Loucy (cell line): ENCODE measurements around the gene FEZ2.

ENCODE experiments used
- H2AFZ ChIP-seq: fragments of 200-600 bp; sonication (generic); 2 replicates; pipeline ENCODE4 v1.6.0; 2016; ENCODE audit warnings: antibody characterized with exemption, mild to moderate bottlenecking, low read length, moderate library complexity
- H3F3A ChIP-seq: fragments of 200-600 bp; 2 replicates; pipeline ENCODE4 v1.6.0; 2016; ENCODE audit warnings: antibody characterized with exemption, low read depth, mild to moderate bottlenecking
- H3K27me3 ChIP-seq: fragments of 200-600 bp; sonication (generic); 2 replicates; pipeline ENCODE4 v1.6.1; 2014; ENCODE audit warnings: low read length, mild to moderate bottlenecking; ENCODE audit not compliant: insufficient read depth, poor library complexity, severe bottlenecking
- H3K36me3 ChIP-seq: fragments of 200-600 bp; sonication (generic); 2 replicates; pipeline ENCODE4 v1.6.1; 2016; ENCODE audit warnings: low read length; ENCODE audit not compliant: insufficient read depth
- H3K4me1 ChIP-seq: fragments of 200-600 bp; sonication (generic); 2 replicates; pipeline ENCODE4 v1.5.1; 2014; ENCODE audit warnings: low read length, mild to moderate bottlenecking; ENCODE audit not compliant: insufficient read depth, poor library complexity, severe bottlenecking
- H3K4me2 ChIP-seq: fragments of 200-600 bp; sonication (generic); 2 replicates; pipeline ENCODE4 v1.6.0; 2014; ENCODE audit warnings: antibody characterized with exemption, low read length, low read depth, mild to moderate bottlenecking; ENCODE audit not compliant: poor library complexity, severe bottlenecking
- H3K4me3 ChIP-seq: fragments of 200-600 bp; sonication (generic); 2 replicates; pipeline ENCODE4 v1.5.1; 2014; ENCODE audit warnings: low read length, mild to moderate bottlenecking, mixed read lengths; ENCODE audit not compliant: poor library complexity, severe bottlenecking
- H3K79me2 ChIP-seq: fragments of 200-600 bp; sonication (generic); 2 replicates; pipeline ENCODE4 v1.6.1; 2014; ENCODE audit warnings: low read length; ENCODE audit not compliant: insufficient read depth
- H3K9ac ChIP-seq: fragments of 200-600 bp; sonication (generic); 2 replicates; pipeline ENCODE4 v1.6.0; 2014; ENCODE audit warnings: mild to moderate bottlenecking, low read depth, low read length, moderate library complexity; ENCODE audit not compliant: poor library complexity, severe bottlenecking
- H3K9me2 ChIP-seq: fragments of 200-600 bp; sonication (generic); replicated peaks from 2 replicates; pipeline ENCODE4 v1.6.1; 2016; ENCODE audit warnings: low read depth, low read length, mixed read lengths
- H3K9me3 ChIP-seq: fragments of 200-600 bp; sonication (generic); 2 replicates; pipeline ENCODE4 v1.6.1; 2014; ENCODE audit warnings: mild to moderate bottlenecking, antibody characterized with exemption, low read length, low read depth; ENCODE audit not compliant: insufficient read depth
- H4K20me1 ChIP-seq: fragments of 200-600 bp; sonication (generic); 2 replicates; pipeline ENCODE4 v1.6.0; 2014; ENCODE audit warnings: antibody characterized with exemption, low read length, mild to moderate bottlenecking; ENCODE audit not compliant: insufficient read depth, poor library complexity, severe bottlenecking
- CTCF ChIP-seq: fragments of 200-600 bp; sonication (generic); conservative IDR thresholded peaks from 2 replicates; pipeline ENCODE4 v1.5.1; 2014; ENCODE audit warnings: mild to moderate bottlenecking, antibody characterized with exemption, low read length
- EZH2phosphoT487 ChIP-seq: fragments of 200-600 bp; IDR thresholded peaks from 2 replicates; pipeline ENCODE4 v1.6.1; 2018; ENCODE audit warnings: antibody characterized with exemption, mild to moderate bottlenecking, moderate library complexity, borderline replicate concordance

FEZ2 gene

GRCh38 chr2:36507408-36507812, 90.6 kb downstream of the FEZ2 start:
- no peak overlapping the region for H3K4me2 ChIP-seq
- TF ChIP-seq EZH2phosphoT487 (no peak), CTCF (peak; percentile 91)
- H3K9me2 ChIP-seq = no peaks in the 10 kb centered on the region
- H3K36me3 ChIP-seq = no peaks in the 10 kb centered on the region
- H4K20me1 ChIP-seq = no peaks in the 10 kb centered on the region
- H3K4me3 ChIP-seq = no peak overlapping the region
- H3K9me3 ChIP-seq = no peaks in the 10 kb centered on the region
- no peak overlapping the region for H2AFZ ChIP-seq
- no peaks in the 10 kb centered on the region for H3F3A ChIP-seq
- no peak overlapping the region for H3K9ac ChIP-seq
- H3K4me1 ChIP-seq = no peaks in the 10 kb centered on the region
- H3K79me2 ChIP-seq = no peaks in the 10 kb centered on the region
- no peaks in the 10 kb centered on the region for H3K27me3 ChIP-seq
